Colonic mucosa (tissue), 4 donors: ENCODE results near the gene SLC22A13. TPM values are rescaled to one million over a fixed set of nuclear protein-coding genes. Genes with fewer than 3 reads are reported as not detected.
"Not testable (repeated sequence)": the region's sequence is repeated elsewhere in the genome, so short reads cannot be mapped to it uniquely, and the experiment has no call there.

Experiments
- DNase-seq: peaks from one replicate; pipeline ENCODE4 v3.0.0-alpha.2; 2020
- H3K27ac ChIP-seq: fragments of 200-600 bp; one replicate; pipeline ENCODE4 v1.8.0; 2021
- H3K27me3 ChIP-seq: fragments of 200-600 bp; one replicate; pipeline ENCODE4 v1.8.0; 2021
- H3K36me3 ChIP-seq: fragments of 200-600 bp; one replicate; pipeline ENCODE4 v1.8.0; 2021
- H3K4me1 ChIP-seq: fragments of 200-600 bp; one replicate; pipeline ENCODE4 v1.8.0; 2021; ENCODE audit warnings: mild to moderate bottlenecking
- H3K4me3 ChIP-seq: fragments of 200-600 bp; one replicate; pipeline ENCODE4 v1.8.0; 2021
- H3K9ac ChIP-seq, 2 donors: one replicate each; pipeline ENCODE4 v1.7.0; 2013; ENCODE audit warnings: control low read depth in 2 of 2, low read depth in 2 of 2, low read length in 2 of 2
- H3K9me3 ChIP-seq: fragments of 200-600 bp; one replicate; pipeline ENCODE4 v1.8.0; 2021
- CTCF ChIP-seq: fragments of 200-600 bp; IDR thresholded peaks from one replicate; pipeline ENCODE4 v1.8.0; 2022; ENCODE audit warnings: antibody characterized with exemption, mild to moderate bottlenecking
- intact Hi-C: fragments of 100-400 bp; cut with DNase I; formaldehyde crosslinking; loops from one replicate; pipeline ENCODE4 v1.14.1; 2022
- total RNA-seq, 2 donors: library from RNA; stranded (reverse); fragmentation: NEBNext Ultra II Directional in 1 of 2; extraction: Animal tissue kit (Norgen Biotek cat#: 25700) in 1 of 2; gene quantifications; one replicate each; pipeline ENCODE4 v1.2.1, GENCODE V29; 2021
- donor health status: healthy.
- donor health status: DM: no; HTN: no; CAD: no.
- donor health status: DM: no; HTN: no; CAD: no.

Gene SLC22A13
- total RNA-seq, 2 donors from 2014 or later: 0.27 to 1.1 TPM

GRCh38 chr3:38318766-38319671 lies 53.4 kb downstream of the SLC22A13 start:
- intact Hi-C loops: no loop called here
- DNase-seq: no peak
- Histone ChIP-seq H3K9ac (no peak overlapping the region), H3K27me3 (no peaks in the 10 kb centered on the region), H3K4me1 (no peaks in the 10 kb centered on the region), H3K36me3 (no peaks in the 10 kb centered on the region), H3K27ac (no peak overlapping the region), H3K9me3 (no peaks in the 10 kb centered on the region), H3K4me3 (no peak overlapping the region)
- TF ChIP-seq CTCF: no peak

GRCh38 chr3:38320638-38321037 lies 55.0 kb downstream of the SLC22A13 start:
- H3K4me1 ChIP-seq, H3K27me3 ChIP-seq, H3K27ac ChIP-seq, H3K4me3 ChIP-seq, H3K9ac ChIP-seq, H3K36me3 ChIP-seq, DNase-seq, intact Hi-C loops, H3K9me3 ChIP-seq: not testable (repeated sequence)

GRCh38 chr3:38323060-38323459 lies 57.4 kb downstream of the SLC22A13 start:
- no peak for DNase-seq
- TF ChIP-seq CTCF: no peak
- Histone ChIP-seq H3K9ac (no peak overlapping the region), H3K27ac (no peak overlapping the region), H3K4me3 (no peak overlapping the region), H3K36me3 (no peaks in the 10 kb centered on the region), H3K27me3 (no peaks in the 10 kb centered on the region), H3K9me3 (no peaks in the 10 kb centered on the region), H3K4me1 (no peaks in the 10 kb centered on the region)
- intact Hi-C loops: no loop called here

- no peak overlapping the region for H3K4me3 ChIP-seq
- H3K27ac ChIP-seq: no peak overlapping the region
- no peaks in the 10 kb centered on the region for H3K4me1 ChIP-seq
- H3K9me3 ChIP-seq: no peaks in the 10 kb centered on the region
- DNase-seq: no peak
- intact Hi-C loops: no loop called here
- H3K9ac ChIP-seq: no peak overlapping the region
- no peak for TF ChIP-seq CTCF
- no peaks in the 10 kb centered on the region for H3K27me3 ChIP-seq
- no peaks in the 10 kb centered on the region for H3K36me3 ChIP-seq
Measured at GRCh38 chr3:38325256-38325655, 59.6 kb downstream of the SLC22A13 start.

GRCh38 chr3:38327335-38328009 lies 61.9 kb downstream of the SLC22A13 start:
- no peak for TF ChIP-seq CTCF
- Histone ChIP-seq H3K27ac (no peak overlapping the region), H3K4me1 (no peaks in the 10 kb centered on the region), H3K36me3 (no peaks in the 10 kb centered on the region), H3K4me3 (no peak overlapping the region), H3K27me3 (no peaks in the 10 kb centered on the region), H3K9ac (no peak overlapping the region), H3K9me3 (no peaks in the 10 kb centered on the region)
- no peak for DNase-seq
- intact Hi-C loops: no loop called here

Other genes starting within 250 kb of the SLC22A13 start
- 10 to 100 TPM; 46.8 to 70.0 TPM for gene PLCD1, start 236.2 kb upstream of the SLC22A13 start, total RNA-seq
- gene DLEC1, start 226.6 kb upstream of the SLC22A13 start, total RNA-seq: under 1 TPM; 0.52 to 0.56 TPM
- gene ACAA1, start 128.7 kb upstream of the SLC22A13 start, total RNA-seq: 100 to 1,000 TPM; 135 to 167 TPM
- 10 to 100 TPM; 69.5 to 70.4 TPM for gene MYD88, start 127.2 kb upstream of the SLC22A13 start, total RNA-seq
- gene OXSR1, start 100.3 kb upstream of the SLC22A13 start, total RNA-seq: 10 to 100 TPM; 32.0 to 57.3 TPM
- under 1 TPM; 0.11 to 0.44 TPM for gene SLC22A14, start 16.5 kb downstream of the SLC22A13 start, total RNA-seq
- gene XYLB, start 81.0 kb downstream of the SLC22A13 start, total RNA-seq: 10 to 100 TPM; 13.4 to 17.4 TPM
- 1 to 10 TPM; 5.4 to 6.4 TPM for gene ACVR2B, start 188.1 kb downstream of the SLC22A13 start, total RNA-seq
- gene EXOG, start 230.5 kb downstream of the SLC22A13 start, total RNA-seq: 10 to 100 TPM in 1 of 2 donors, 1 to 10 TPM in 1; 6.1 to 12.0 TPM